ENCODE measurements around the gene TGOLN2.

- no peak for TF ChIP-seq CTCF (IDR thresholded peaks at IDR 0.05)
- no peak for TF ChIP-seq POLR2AphosphoS5 (IDR thresholded peaks at IDR 0.05)
Observed at GRCh38 chr2:85334928-85335327, 7.1 kb upstream of the TGOLN2 start.

Data from prostate gland (tissue), 2 donors.